GM12875 (cell line): Measurements from ENCODE around the gene MATCAP1.

Experiments used
- H3K4me3 ChIP-seq: one replicate; pipeline ENCODE4 v1.5.1; 2011; ENCODE audit warnings: low read depth, low read length, control low read depth
- TF ChIP-seq, protein P1 (sequence below): IDR thresholded peaks from 2 replicates; pipeline ENCODE4 v1.5.1; 2011; ENCODE audit warnings: low read depth, mild to moderate bottlenecking, control low read depth, inconsistent platforms, low read length, moderate library complexity, borderline replicate concordance; ENCODE audit not compliant: insufficient read depth

The MATCAP1 gene

DNA sequence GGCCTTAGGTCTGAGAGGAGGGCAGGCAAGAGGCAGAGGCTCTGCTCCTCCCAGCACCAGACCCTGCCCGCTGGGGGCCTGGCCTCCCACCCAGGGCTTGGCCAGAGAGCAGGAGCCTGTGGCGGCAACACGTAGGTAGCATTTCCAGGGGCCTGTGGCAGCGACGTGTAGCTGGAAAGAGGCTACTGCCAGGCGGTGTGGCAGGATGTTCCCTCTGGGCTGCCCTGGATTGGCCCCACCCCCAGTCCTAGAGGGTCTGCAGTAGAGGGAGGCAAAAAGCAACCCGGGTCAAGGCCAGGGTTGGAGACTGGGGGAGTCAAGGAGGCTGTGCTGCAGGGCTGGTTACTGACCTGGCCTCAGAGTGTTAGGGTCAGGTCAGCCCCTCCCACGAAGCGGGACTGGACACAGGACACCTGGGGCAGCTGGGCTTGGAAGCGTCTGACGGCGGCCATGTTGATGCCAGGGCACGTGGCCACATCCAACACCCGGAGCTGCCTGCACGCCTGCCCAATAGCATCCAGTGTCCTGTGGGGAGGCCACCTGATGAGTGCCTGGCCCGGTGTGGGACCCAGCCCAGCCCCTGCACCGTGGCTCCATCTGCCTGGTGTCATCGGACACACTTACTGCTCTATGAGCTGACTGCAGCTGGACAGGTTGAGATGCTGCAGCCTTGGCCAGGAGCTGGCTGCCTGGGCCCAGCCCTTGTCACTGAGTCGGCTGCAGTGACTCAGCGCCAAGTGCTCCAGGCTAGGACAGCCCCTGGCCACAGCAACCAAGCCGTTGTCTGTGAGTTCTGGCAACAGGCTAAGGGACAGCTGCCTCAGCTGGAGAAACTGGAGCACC is 23.7 kb upstream of the MATCAP1 start:
- TF ChIP-seq, protein P1, sequence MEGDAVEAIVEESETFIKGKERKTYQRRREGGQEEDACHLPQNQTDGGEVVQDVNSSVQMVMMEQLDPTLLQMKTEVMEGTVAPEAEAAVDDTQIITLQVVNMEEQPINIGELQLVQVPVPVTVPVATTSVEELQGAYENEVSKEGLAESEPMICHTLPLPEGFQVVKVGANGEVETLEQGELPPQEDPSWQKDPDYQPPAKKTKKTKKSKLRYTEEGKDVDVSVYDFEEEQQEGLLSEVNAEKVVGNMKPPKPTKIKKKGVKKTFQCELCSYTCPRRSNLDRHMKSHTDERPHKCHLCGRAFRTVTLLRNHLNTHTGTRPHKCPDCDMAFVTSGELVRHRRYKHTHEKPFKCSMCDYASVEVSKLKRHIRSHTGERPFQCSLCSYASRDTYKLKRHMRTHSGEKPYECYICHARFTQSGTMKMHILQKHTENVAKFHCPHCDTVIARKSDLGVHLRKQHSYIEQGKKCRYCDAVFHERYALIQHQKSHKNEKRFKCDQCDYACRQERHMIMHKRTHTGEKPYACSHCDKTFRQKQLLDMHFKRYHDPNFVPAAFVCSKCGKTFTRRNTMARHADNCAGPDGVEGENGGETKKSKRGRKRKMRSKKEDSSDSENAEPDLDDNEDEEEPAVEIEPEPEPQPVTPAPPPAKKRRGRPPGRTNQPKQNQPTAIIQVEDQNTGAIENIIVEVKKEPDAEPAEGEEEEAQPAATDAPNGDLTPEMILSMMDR, result no peak
- H3K4me3 ChIP-seq, result no peak overlapping the region

DNA sequence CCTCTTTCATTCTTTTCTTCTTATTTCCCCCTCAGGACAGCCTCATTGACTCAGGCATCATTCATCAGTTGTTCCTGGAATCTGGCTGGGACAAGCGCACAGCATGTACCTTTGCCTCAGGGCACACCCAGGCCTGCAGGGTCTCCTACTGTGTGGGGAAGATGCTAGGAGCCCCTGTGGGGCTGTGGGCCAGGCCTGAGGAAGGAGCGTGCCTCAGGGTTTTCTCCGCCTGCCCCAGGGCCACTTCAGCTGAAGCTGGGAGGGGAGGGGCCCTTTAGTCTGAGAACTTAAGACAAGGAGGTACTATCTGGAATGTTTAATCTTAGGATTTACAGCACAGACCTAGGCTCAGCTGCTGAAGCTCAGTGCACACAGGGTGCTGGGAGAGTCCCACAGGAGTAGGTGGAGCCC is 23.1 kb upstream of the MATCAP1 start:
- TF ChIP-seq, protein P1, result no peak
- H3K4me3 ChIP-seq, result no peak overlapping the region

DNA sequence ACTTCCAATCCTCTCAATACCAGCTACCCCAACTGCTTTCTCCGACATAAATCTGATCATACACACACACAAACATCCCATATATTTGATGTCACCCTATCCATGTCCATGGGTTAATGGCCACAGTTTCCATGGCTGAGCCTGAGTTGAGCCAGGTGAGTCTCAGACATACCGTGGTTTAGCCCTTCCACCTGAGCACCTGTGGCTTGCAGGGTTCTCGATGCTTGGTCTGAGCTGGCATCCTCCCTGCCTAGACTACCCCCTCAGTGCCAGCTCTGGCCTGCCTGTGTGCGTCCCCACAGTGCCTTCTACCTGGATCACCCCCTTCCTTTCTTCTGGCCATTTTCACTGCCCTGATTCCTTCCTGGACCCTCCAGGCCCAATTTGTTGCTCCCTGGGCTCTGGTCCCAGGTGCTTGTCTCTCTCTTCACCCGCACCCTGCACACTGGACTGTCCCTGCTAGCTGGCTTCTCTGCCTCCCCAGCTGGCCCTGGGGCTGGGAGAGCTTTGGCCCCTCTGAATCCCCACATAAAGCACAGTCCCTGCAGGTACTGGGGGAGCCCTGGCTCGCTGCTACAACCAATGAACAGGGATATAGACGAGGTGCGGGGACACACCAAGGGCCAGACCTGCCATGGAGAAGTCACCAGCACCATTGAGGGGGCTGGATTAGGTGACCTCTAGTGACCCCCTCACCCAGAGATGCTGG is 22.5 kb upstream of the MATCAP1 start:
- TF ChIP-seq, protein P1, result no peak
- no peak overlapping the region for H3K4me3 ChIP-seq

DNA sequence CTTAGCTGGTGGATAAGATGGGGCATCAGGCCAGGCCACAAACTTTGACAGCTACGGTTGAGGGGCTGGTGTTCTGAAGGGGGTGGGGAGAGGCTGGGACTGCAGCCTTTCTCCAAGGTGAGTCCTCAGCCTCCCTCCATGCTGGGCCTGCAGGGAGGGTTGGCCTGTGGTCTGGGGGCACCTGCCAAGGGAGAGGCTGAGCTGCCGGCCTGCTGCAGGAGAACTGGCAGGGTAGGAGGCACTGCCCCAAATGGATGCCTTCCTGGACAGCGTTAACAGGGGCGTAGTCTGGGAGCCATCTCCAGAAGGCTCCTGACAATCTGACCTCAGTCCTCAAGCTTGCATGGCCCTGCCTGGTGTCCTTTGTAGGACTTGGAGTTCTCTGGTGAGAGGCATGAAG is 20.3 kb upstream of the MATCAP1 start:
- TF ChIP-seq, protein P1, result no peak
- no peak overlapping the region for H3K4me3 ChIP-seq

DNA sequence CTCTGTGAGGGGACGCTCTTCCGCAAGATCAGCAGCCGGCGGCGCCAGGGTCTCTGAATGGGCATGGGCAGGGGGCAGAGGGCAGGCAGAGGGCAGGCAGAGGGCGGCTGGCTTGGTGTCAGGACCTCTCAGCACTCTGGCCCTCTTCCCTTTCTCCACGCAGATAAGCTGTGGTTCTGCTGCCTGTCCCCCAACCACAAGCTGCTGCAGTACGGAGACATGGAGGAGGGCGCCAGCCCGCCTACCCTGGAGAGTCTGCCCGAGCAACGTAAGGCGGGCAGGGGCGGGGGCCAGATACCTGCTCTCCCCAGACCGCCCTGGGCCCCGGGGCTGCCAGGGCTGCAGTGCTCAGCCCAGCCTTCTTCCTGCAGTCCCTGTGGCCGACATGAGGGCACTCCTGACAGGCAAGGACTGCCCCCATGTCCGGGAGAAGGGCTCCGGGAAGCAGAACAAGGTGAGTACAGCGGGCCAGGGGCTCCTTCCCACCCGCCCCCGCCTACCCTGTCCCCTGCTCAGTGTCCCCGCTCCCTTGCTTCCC is 19.3 kb upstream of the MATCAP1 start:
- no peak overlapping the region for H3K4me3 ChIP-seq
- TF ChIP-seq, protein P1, result no peak

DNA sequence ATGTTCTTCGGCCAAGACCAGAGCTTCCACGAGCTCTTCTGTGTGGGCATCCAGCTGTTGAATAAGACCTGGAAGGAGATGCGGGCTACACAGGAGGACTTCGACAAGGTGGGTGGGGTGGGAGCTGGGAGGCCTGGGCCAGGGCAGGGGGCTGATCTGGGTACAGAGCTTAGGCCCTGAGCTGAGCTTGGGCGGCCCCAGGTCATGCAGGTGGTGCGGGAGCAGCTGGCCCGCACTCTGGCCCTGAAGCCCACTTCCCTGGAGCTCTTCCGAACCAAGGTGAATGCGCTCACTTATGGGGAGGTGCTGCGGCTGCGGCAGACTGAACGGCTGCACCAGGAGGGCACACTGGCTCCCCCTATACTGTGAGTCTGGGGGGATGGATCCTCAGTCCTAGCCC is 18.7 kb upstream of the MATCAP1 start:
- TF ChIP-seq, protein P1, result no peak
- no peak overlapping the region for H3K4me3 ChIP-seq
